Vagina (tissue), 2 donors: ENCODE data around the gene COL17A1. TPM values are rescaled to one million over a fixed set of nuclear protein-coding genes. Genes with fewer than 3 reads are reported as not detected.

Source experiments
- DNase-seq, 2 donors: peaks; one replicate each; pipeline ENCODE4 v3.0.0-alpha.2; 2017; ENCODE audit errors: extremely low spot score in 2 of 2
- H3K27ac ChIP-seq: fragments of 200-600 bp; sonication (generic); one replicate; pipeline ENCODE4 v1.5.1; 2019
- H3K27me3 ChIP-seq: fragments of 200-600 bp; sonication (generic); one replicate; pipeline ENCODE4 v1.5.1; 2019
- H3K36me3 ChIP-seq, 2 donors: fragments of 200-600 bp; sonication (generic); one replicate each; pipeline ENCODE4 v1.5.1; 2017 to 2019
- H3K4me1 ChIP-seq: fragments of 200-600 bp; sonication (generic); one replicate; pipeline ENCODE4 v1.5.1; 2019
- H3K4me3 ChIP-seq, 2 donors: fragments of 200-600 bp; sonication (generic); 1 replicate in 1 of 2; 2 replicates in 1 of 2; pipeline ENCODE4 v1.5.1; 2016 to 2019
- H3K9me3 ChIP-seq: fragments of 200-600 bp; sonication (generic); one replicate; pipeline ENCODE4 v1.5.1; 2019
- CTCF ChIP-seq, 3 experiments: fragments of 450-650 bp in 2 of 3; fragments of 200-600 bp in 1 of 3; sonication (generic) in 1 of 3; IDR thresholded peaks; one replicate each; pipeline ENCODE4 v1.5.1; 2017 to 2019; ENCODE audit warnings: antibody characterized with exemption in 3 of 3, mild to moderate bottlenecking in 2 of 3, moderate library complexity in 2 of 3
- POLR2A ChIP-seq, 2 donors: fragments of 450-650 bp; IDR thresholded peaks; one replicate each; pipeline ENCODE4 v1.6.1; 2017; ENCODE audit warnings: antibody characterized with exemption in 2 of 2, mild to moderate bottlenecking in 2 of 2, moderate library complexity in 2 of 2
- POLR2AphosphoS5 ChIP-seq, 2 donors: sonication (generic); formaldehyde crosslinking; IDR thresholded peaks; one replicate each; pipeline ENCODE4 v1.9.0; 2017; ENCODE audit warnings: antibody characterized with exemption in 2 of 2, mild to moderate bottlenecking in 2 of 2, low read depth in 1 of 2; ENCODE audit not compliant: insufficient read depth in 1 of 2
- intact Hi-C: fragments of 100-400 bp; cut with DNase I; formaldehyde crosslinking; loops from one replicate; pipeline ENCODE4 v1.15.1; 2023
- total RNA-seq: library from RNA; depleted of rRNA; stranded (reverse); fragments of >200 nt; gene quantifications from one replicate; pipeline ENCODE4 v1.2.3, GENCODE V29; 2016

Gene COL17A1
- total RNA-seq, 1 donor from 2014 or later: 149 TPM

GRCh38 chr10:104036069-104036384 lies 49.7 kb downstream of the COL17A1 start:
- Histone ChIP-seq H3K27ac (no peak overlapping the region), H3K9me3 (no peaks in the 10 kb centered on the region), H3K4me3 (no peak overlapping the region), H3K4me1 (no peaks in the 10 kb centered on the region), H3K27me3 (no peaks in the 10 kb centered on the region), H3K36me3 (peaks cover 0 to 20% of the 10 kb centered on the region in 2 donors)
- TF ChIP-seq POLR2AphosphoS5 (IDR thresholded peaks at IDR 0.05; ENCODE audit: insufficient read depth in 1 of 2, low read depth in 1 of 2): no peak
- no peak for TF ChIP-seq POLR2A (IDR thresholded peaks at IDR 0.05)
- TF ChIP-seq CTCF (IDR thresholded peaks at IDR 0.05): no peak
- DNase-seq: no peak
- intact Hi-C loops: no loop called here

- H3K36me3 ChIP-seq: peaks cover 0 to 23% of the 10 kb centered on the region in 2 donors
- peak; percentile 80 to 89 for DNase-seq
These were observed 50.2 kb downstream of the COL17A1 start for GRCh38 chr10:104035194-104036068.

DNA sequence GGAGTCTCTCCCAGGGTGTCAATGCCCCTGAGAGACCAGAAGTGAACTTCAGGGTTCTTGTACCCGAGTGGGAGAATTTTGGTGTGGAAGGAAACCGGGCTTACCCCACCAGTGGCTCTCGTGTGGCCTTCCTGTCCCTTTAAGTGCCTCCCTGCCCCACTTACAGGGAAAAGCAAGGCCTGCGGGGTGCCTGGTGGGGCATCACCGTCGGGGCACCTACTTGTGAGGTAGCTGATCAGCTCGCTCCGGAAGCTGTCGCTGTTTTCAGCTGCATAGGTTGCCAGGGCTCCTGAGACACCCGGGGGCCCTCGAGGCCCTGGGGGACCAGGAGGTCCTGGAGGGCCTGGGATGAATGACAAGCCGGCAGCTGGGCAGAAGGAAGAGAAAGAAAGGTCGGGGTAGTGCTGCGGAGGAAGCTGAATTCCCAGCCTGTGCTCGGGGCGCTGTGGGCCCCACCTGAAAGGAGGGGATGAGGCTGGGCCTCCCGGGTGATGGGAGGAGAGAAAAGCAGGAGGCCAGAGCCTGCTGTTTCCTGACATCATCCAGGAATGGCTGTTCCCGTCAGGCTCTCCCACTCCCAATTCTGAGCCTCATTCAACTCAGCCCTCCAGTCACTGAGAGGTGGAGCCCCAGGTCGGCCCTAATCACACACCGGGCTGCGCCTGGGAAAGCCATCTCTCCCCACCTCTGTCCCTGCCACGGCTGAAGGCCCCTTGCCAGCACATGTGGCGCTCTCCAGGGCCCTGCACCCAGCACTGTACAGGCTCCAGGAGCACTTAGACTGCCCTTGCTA lies 51.1 kb downstream of the COL17A1 start:
- TF ChIP-seq CTCF (IDR thresholded peaks at IDR 0.05) (no peak), POLR2AphosphoS5 (IDR thresholded peaks at IDR 0.05; ENCODE audit: insufficient read depth in 1 of 2, low read depth in 1 of 2) (no peak), POLR2A (IDR thresholded peaks at IDR 0.05) (no peak)
- Histone ChIP-seq H3K4me3 (no peak overlapping the region), H3K27ac (no peak overlapping the region), H3K4me1 (no peaks in the 10 kb centered on the region), H3K27me3 (no peaks in the 10 kb centered on the region), H3K36me3 (peaks cover 0 to 27% of the 10 kb centered on the region in 2 donors), H3K9me3 (no peaks in the 10 kb centered on the region)
- intact Hi-C loops: no loop called here
- peak in 1 of 2 donors; percentile 77 for DNase-seq

More at GRCh38 chr10:104035194-104036068, 50.2 kb downstream of the COL17A1 start:
- no peaks in the 10 kb centered on the region for H3K4me1 ChIP-seq
- TF ChIP-seq POLR2AphosphoS5 (IDR thresholded peaks at IDR 0.05; ENCODE audit: insufficient read depth in 1 of 2, low read depth in 1 of 2): no peak
- TF ChIP-seq POLR2A (IDR thresholded peaks at IDR 0.05): no peak
- H3K9me3 ChIP-seq: no peaks in the 10 kb centered on the region
- no peak overlapping the region for H3K27ac ChIP-seq
- no peaks in the 10 kb centered on the region for H3K27me3 ChIP-seq
- intact Hi-C loops: no loop called here
- H3K4me3 ChIP-seq: no peak overlapping the region

- no peak overlapping the region for H3K27ac ChIP-seq
- no peaks in the 10 kb centered on the region for H3K9me3 ChIP-seq
- TF ChIP-seq POLR2AphosphoS5 (IDR thresholded peaks at IDR 0.05; ENCODE audit: insufficient read depth in 1 of 2, low read depth in 1 of 2) (no peak), CTCF (IDR thresholded peaks at IDR 0.05) (no peak), POLR2A (IDR thresholded peaks at IDR 0.05) (no peak)
- H3K4me3 ChIP-seq: no peak overlapping the region
- H3K4me1 ChIP-seq: no peaks in the 10 kb centered on the region
- no peaks in the 10 kb centered on the region for H3K27me3 ChIP-seq
- H3K36me3 ChIP-seq: peaks cover 0 to 27% of the 10 kb centered on the region in 2 donors
- intact Hi-C loops: no loop called here
- no peak for DNase-seq
These were observed 51.7 kb downstream of the COL17A1 start for GRCh38 chr10:104033966-104034365.

GRCh38 chr10:104033401-104033930 lies 52.2 kb downstream of the COL17A1 start:
- Histone ChIP-seq H3K27me3 (no peaks in the 10 kb centered on the region), H3K36me3 (peaks cover 0 to 27% of the 10 kb centered on the region in 2 donors), H3K4me3 (no peak overlapping the region), H3K9me3 (no peaks in the 10 kb centered on the region), H3K27ac (no peak overlapping the region), H3K4me1 (no peaks in the 10 kb centered on the region)
- intact Hi-C loops: no loop called here
- TF ChIP-seq POLR2AphosphoS5 (IDR thresholded peaks at IDR 0.05; ENCODE audit: insufficient read depth in 1 of 2, low read depth in 1 of 2): no peak
- no peak for TF ChIP-seq POLR2A (IDR thresholded peaks at IDR 0.05)
- no peak for TF ChIP-seq CTCF (IDR thresholded peaks at IDR 0.05)
- no peak for DNase-seq
